Liver (tissue), 9 donors: ENCODE results near the gene TEX12. TPM values are rescaled to one million over a fixed set of nuclear protein-coding genes. Genes with fewer than 3 reads are reported as not detected.

Source experiments
- DNase-seq: peaks from one replicate; pipeline ENCODE4 v3.0.0-alpha.2; 2017; ENCODE audit warnings: low spot score
- H3K27ac ChIP-seq, 2 donors: one replicate each; pipeline ENCODE4 v1.7.0; 2013; ENCODE audit warnings: inconsistent platforms in 2 of 2, low read length in 2 of 2, control low read depth in 1 of 2, low read depth in 1 of 2, mild to moderate bottlenecking in 1 of 2
- H3K27me3 ChIP-seq, 4 donors: one replicate each; pipeline versions ENCODE4 v1.6.1 to v1.7.0; 2013; ENCODE audit warnings: low read length in 3 of 4, inconsistent platforms in 1 of 4, mild to moderate bottlenecking in 1 of 4, moderate library complexity in 1 of 4; ENCODE audit not compliant: control insufficient read depth in 4 of 4, insufficient read depth in 4 of 4
- H3K36me3 ChIP-seq, 4 donors: one replicate each; pipeline versions ENCODE4 v1.6.1 to v1.7.0; 2013; ENCODE audit warnings: low read length in 3 of 4, mild to moderate bottlenecking in 3 of 4, low read depth in 1 of 4, moderate library complexity in 1 of 4; ENCODE audit not compliant: control insufficient read depth in 4 of 4, insufficient read depth in 3 of 4
- H3K4me1 ChIP-seq, 4 donors: one replicate each; pipeline versions ENCODE4 v1.6.1 to v1.7.0; 2013; ENCODE audit warnings: low read length in 3 of 4, mild to moderate bottlenecking in 3 of 4, moderate library complexity in 1 of 4; ENCODE audit not compliant: control insufficient read depth in 4 of 4, insufficient read depth in 4 of 4
- H3K4me3 ChIP-seq, 3 donors: one replicate each; pipeline versions ENCODE4 v1.6.1 to v1.7.0; 2013; ENCODE audit warnings: low read length in 3 of 3, control low read depth in 1 of 3, low read depth in 1 of 3, mild to moderate bottlenecking in 1 of 3
- H3K9ac ChIP-seq, 2 donors: one replicate each; pipeline ENCODE4 v1.7.0; 2013; ENCODE audit warnings: low read length in 2 of 2, mild to moderate bottlenecking in 2 of 2, moderate library complexity in 2 of 2, control low read depth in 1 of 2, low read depth in 1 of 2
- H3K9me3 ChIP-seq, 4 donors: one replicate each; pipeline versions ENCODE4 v1.6.1 to v1.7.0; 2013; ENCODE audit warnings: low read length in 3 of 4; ENCODE audit not compliant: control insufficient read depth in 4 of 4
- ATF3 ChIP-seq: IDR thresholded peaks from 2 replicates; pipeline ENCODE4 v1.6.1; 2016; ENCODE audit warnings: antibody characterized with exemption
- EGR1 ChIP-seq, 2 donors: IDR thresholded peaks; 2 replicates each; pipeline ENCODE4 v1.6.1; 2016 to 2018; ENCODE audit warnings: antibody characterized with exemption in 2 of 2, low read depth in 2 of 2
- FOXA1 ChIP-seq: IDR thresholded peaks from 2 replicates; pipeline ENCODE4 v1.6.1; 2016; ENCODE audit warnings: antibody characterized with exemption
- FOXA2 ChIP-seq: IDR thresholded peaks from 2 replicates; pipeline ENCODE4 v1.6.1; 2016; ENCODE audit warnings: antibody characterized with exemption
- GABPA ChIP-seq, 2 donors: IDR thresholded peaks in 1 of 2; conservative IDR thresholded peaks in 1 of 2; 2 replicates each; pipeline ENCODE4 v1.6.1; 2016; ENCODE audit warnings: antibody characterized with exemption in 2 of 2, mild to moderate bottlenecking in 1 of 2, moderate library complexity in 1 of 2
- HNF4A ChIP-seq, 2 donors: conservative IDR thresholded peaks; 2 replicates each; pipeline ENCODE4 v1.6.1; 2016; ENCODE audit warnings: antibody characterized with exemption in 2 of 2, mild to moderate bottlenecking in 2 of 2
- HNF4G ChIP-seq: IDR thresholded peaks from 2 replicates; pipeline ENCODE4 v1.6.1; 2016; ENCODE audit warnings: antibody characterized with exemption
- JUND ChIP-seq, 2 donors: IDR thresholded peaks; 2 replicates each; pipeline ENCODE4 v1.6.1; 2016; ENCODE audit warnings: antibody characterized with exemption in 2 of 2
- NR2F2 ChIP-seq: IDR thresholded peaks from 2 replicates; pipeline ENCODE4 v1.6.1; 2016; ENCODE audit warnings: antibody characterized with exemption
- RAD21 ChIP-seq, 2 donors: IDR thresholded peaks; 2 replicates each; pipeline ENCODE4 v1.6.1; 2016; ENCODE audit warnings: antibody characterized with exemption in 2 of 2, mild to moderate bottlenecking in 2 of 2
- REST ChIP-seq: IDR thresholded peaks from 2 replicates; pipeline ENCODE4 v1.6.1; 2016; ENCODE audit warnings: antibody characterized with exemption, mild to moderate bottlenecking
- RXRA ChIP-seq, 2 donors: IDR thresholded peaks; 2 replicates each; pipeline ENCODE4 v1.6.1; 2017 to 2018; ENCODE audit warnings: antibody characterized with exemption in 2 of 2, mild to moderate bottlenecking in 1 of 2
- SP1 ChIP-seq: IDR thresholded peaks from 2 replicates; pipeline ENCODE4 v1.6.1; 2018; ENCODE audit warnings: antibody characterized with exemption, mild to moderate bottlenecking
- TAF1 ChIP-seq: conservative IDR thresholded peaks from 2 replicates; pipeline ENCODE4 v1.6.1; 2016; ENCODE audit warnings: antibody characterized with exemption, mild to moderate bottlenecking
- YY1 ChIP-seq: IDR thresholded peaks from 2 replicates; pipeline ENCODE4 v1.6.1; 2016; ENCODE audit warnings: antibody characterized with exemption, mild to moderate bottlenecking
- WGBS: extraction: QIAGEN DNeasy Blood & Tissue Kit; methylation state at CpG from one replicate; pipeline ENCODE4 v1.1.7; 2013; 5-methylcytosine and 5-hydroxymethylcytosine counted together
- polyA plus RNA-seq, 2 donors: library from polyadenylated mRNA; stranded (reverse) in 1 of 2; unstranded in 1 of 2; fragments of 200-250 nt in 1 of 2; fragments of >200 nt in 1 of 2; fragmentation: Nextera tagmentation in 1 of 2; extraction: Ambion mirVana in 1 of 2; gene quantifications; one replicate each; pipeline versions ENCODE4 v1.2.1 to v1.2.3, GENCODE V29; 2013 to 2015
- total RNA-seq, 2 donors: library from RNA; depleted of rRNA; stranded (reverse); fragments of >200 nt; gene quantifications; one replicate each; pipeline ENCODE4 v1.2.3, GENCODE V29; 2014
- TF ChIP-seq, protein P1 (sequence below): IDR thresholded peaks from 2 replicates; pipeline ENCODE4 v1.6.1; 2016; ENCODE audit warnings: antibody characterized with exemption
- TF ChIP-seq, protein P2 (sequence below): IDR thresholded peaks from 2 replicates; pipeline ENCODE4 v1.6.1; 2016; ENCODE audit warnings: antibody characterized with exemption
- TF ChIP-seq, protein P3 (sequence below): fragments of 150-350 bp; IDR thresholded peaks from 2 replicates; pipeline ENCODE4 v1.5.1; 2017; ENCODE audit warnings: improper control_type of control experiment, low read depth, low read length; ENCODE audit not compliant: missing input control
- donor health status: healthy.
- donor health status: healthy.
- donor health status: healthy.
- donor health status: healthy.
- donor health status: healthy.

Gene TEX12
- total and polyA plus RNA-seq, 4 donors, result 0.07 to 0.42 (median 0.29) TPM; not detected in 1

- Histone ChIP-seq H3K4me3 (no peak overlapping the region), H3K27me3 (no peaks in the 10 kb centered on the region), H3K27ac (peak overlapping the region; percentile 64 to 85), H3K9ac (no peak overlapping the region), H3K36me3 (peaks cover 0 to 8% (median 3%) of the 10 kb centered on the region in 4 donors), H3K4me1 (peaks cover 6 to 68% (median 43%) of the 10 kb centered on the region in 4 donors), H3K9me3 (no peaks in the 10 kb centered on the region)
- no peak for TF ChIP-seq REST
- TF ChIP-seq, protein P1, sequence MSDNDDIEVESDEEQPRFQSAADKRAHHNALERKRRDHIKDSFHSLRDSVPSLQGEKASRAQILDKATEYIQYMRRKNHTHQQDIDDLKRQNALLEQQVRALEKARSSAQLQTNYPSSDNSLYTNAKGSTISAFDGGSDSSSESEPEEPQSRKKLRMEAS, result peak; percentile 54
- TF ChIP-seq HNF4A (conservative IDR thresholded peaks at IDR 0.05), result peak; percentile 88 to 89
- peak; percentile 58 for TF ChIP-seq FOXA2
- TF ChIP-seq, protein P2, sequence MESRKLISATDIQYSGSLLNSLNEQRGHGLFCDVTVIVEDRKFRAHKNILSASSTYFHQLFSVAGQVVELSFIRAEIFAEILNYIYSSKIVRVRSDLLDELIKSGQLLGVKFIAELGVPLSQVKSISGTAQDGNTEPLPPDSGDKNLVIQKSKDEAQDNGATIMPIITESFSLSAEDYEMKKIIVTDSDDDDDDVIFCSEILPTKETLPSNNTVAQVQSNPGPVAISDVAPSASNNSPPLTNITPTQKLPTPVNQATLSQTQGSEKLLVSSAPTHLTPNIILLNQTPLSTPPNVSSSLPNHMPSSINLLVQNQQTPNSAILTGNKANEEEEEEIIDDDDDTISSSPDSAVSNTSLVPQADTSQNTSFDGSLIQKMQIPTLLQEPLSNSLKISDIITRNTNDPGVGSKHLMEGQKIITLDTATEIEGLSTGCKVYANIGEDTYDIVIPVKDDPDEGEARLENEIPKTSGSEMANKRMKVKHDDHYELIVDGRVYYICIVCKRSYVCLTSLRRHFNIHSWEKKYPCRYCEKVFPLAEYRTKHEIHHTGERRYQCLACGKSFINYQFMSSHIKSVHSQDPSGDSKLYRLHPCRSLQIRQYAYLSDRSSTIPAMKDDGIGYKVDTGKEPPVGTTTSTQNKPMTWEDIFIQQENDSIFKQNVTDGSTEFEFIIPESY, result peak; percentile 57
- peak; percentile 19 to 23 for TF ChIP-seq RAD21 (IDR thresholded peaks at IDR 0.05)
- no peak for TF ChIP-seq TAF1
- TF ChIP-seq ATF3, result peak; percentile 82
- TF ChIP-seq GABPA (IDR thresholded peaks at IDR 0.05 in 1 of 2, conservative IDR thresholded peaks at IDR 0.05 in 1 of 2), result no peak
- peak; percentile 38 to 70 for TF ChIP-seq JUND (IDR thresholded peaks at IDR 0.05)
- TF ChIP-seq SP1, result peak; percentile 73
- peak; percentile 80 to 90 for TF ChIP-seq RXRA (IDR thresholded peaks at IDR 0.05)
- no peak for TF ChIP-seq EGR1 (IDR thresholded peaks at IDR 0.05; ENCODE audit: low read depth in 2 of 2)
- peak; percentile 90 for TF ChIP-seq YY1
- TF ChIP-seq NR2F2, result peak; percentile 30
- TF ChIP-seq, protein P3, sequence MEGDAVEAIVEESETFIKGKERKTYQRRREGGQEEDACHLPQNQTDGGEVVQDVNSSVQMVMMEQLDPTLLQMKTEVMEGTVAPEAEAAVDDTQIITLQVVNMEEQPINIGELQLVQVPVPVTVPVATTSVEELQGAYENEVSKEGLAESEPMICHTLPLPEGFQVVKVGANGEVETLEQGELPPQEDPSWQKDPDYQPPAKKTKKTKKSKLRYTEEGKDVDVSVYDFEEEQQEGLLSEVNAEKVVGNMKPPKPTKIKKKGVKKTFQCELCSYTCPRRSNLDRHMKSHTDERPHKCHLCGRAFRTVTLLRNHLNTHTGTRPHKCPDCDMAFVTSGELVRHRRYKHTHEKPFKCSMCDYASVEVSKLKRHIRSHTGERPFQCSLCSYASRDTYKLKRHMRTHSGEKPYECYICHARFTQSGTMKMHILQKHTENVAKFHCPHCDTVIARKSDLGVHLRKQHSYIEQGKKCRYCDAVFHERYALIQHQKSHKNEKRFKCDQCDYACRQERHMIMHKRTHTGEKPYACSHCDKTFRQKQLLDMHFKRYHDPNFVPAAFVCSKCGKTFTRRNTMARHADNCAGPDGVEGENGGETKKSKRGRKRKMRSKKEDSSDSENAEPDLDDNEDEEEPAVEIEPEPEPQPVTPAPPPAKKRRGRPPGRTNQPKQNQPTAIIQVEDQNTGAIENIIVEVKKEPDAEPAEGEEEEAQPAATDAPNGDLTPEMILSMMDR, result no peak
- TF ChIP-seq HNF4G, result peak; percentile 74
- peak; percentile 59 for TF ChIP-seq FOXA1
- WGBS, result 50% methylated on average over 4 of the region's 4 CpGs
- no peak for DNase-seq
Observed at GRCh38 chr11:112213753-112214152, 46.6 kb downstream of the TEX12 start.
